GM19468 (cell line): ENCODE measurements around the gene UST.
"Not testable (repeated sequence)": the region's sequence is repeated elsewhere in the genome, so short reads cannot be mapped to it uniquely, and the experiment has no call there.

Source experiments
- ATAC-seq: cut with Tn5 transposase; IDR thresholded peaks from one replicate; pipeline ENCODE4 v1.9.1; 2021; ENCODE audit warnings: mild to moderate bottlenecking, moderate library complexity, moderate number of reproducible peaks; ENCODE audit not compliant: unreplicated experiment; ENCODE audit errors: extremely low read depth

Gene UST

GRCh38 chr6:148727104-148727503, 19.7 kb upstream of the UST start:
- no peak for ATAC-seq

- ATAC-seq, result no peak
Measured at GRCh38 chr6:148735989-148736388, 10.8 kb upstream of the UST start.

- no peak for ATAC-seq
Measured at GRCh38 chr6:148736774-148737412, 9.9 kb upstream of the UST start.

GRCh38 chr6:148737806-148738205, 9.0 kb upstream of the UST start:
- no peak for ATAC-seq

GRCh38 chr6:148738946-148739821, 7.6 kb upstream of the UST start:
- no peak for ATAC-seq

GRCh38 chr6:148739822-148740128, 7.1 kb upstream of the UST start:
- no peak for ATAC-seq

GRCh38 chr6:148743476-148743875, 3.4 kb upstream of the UST start:
- ATAC-seq, result no peak

GRCh38 chr6:148745926-148746325, 904 bp upstream of the UST start:
- no peak for ATAC-seq

GRCh38 chr6:148747145-148747470, 278 bp downstream of the UST start:
- no peak for ATAC-seq

GRCh38 chr6:148747471-148748165, 788 bp downstream of the UST start:
- ATAC-seq, result no peak

- no peak for ATAC-seq
Measured at GRCh38 chr6:148749674-148750073, 2.8 kb downstream of the UST start.

GRCh38 chr6:148750838-148751792, 4.3 kb downstream of the UST start:
- no peak for ATAC-seq

GRCh38 chr6:148751793-148752170, 5.0 kb downstream of the UST start:
- no peak for ATAC-seq

- ATAC-seq, result not testable (repeated sequence)
Measured at GRCh38 chr6:148755379-148755778, 8.5 kb downstream of the UST start.

GRCh38 chr6:148757944-148758480, 11.2 kb downstream of the UST start:
- ATAC-seq, result no peak

GRCh38 chr6:148758492-148758891, 11.7 kb downstream of the UST start:
- peak; percentile 89 for ATAC-seq

- ATAC-seq, result no peak
Measured at GRCh38 chr6:148760258-148760534, 13.4 kb downstream of the UST start.

- no peak for ATAC-seq
Measured at GRCh38 chr6:148760568-148761526, 14.0 kb downstream of the UST start.

GRCh38 chr6:148761527-148762011, 14.7 kb downstream of the UST start:
- no peak for ATAC-seq
